ENCODE measurements around the gene GRIK1. TPM values are rescaled to one million over a fixed set of nuclear protein-coding genes. Genes with fewer than 3 reads are reported as not detected.
A peak's percentile ranks its signal among the peaks of the same experiment; 100 is the strongest.

GRIK1 gene
- total RNA-seq, 1 experiment from 2014 or later, result 0.09 TPM

GRCh38 chr21:29870814-29871213 lies 69.0 kb downstream of the GRIK1 start:
- Mint-ChIP-seq H3K4me3 (no peak overlapping the region), H3K27me3 (ENCODE audit: low read depth) (no peaks in the 10 kb centered on the region; the same call in 1 of the 2 replicates), H3K9me3 (peaks cover 12% of the 10 kb centered on the region), H3K27ac (peak overlapping the region; percentile 55), H3K36me3 (peaks cover 5% of the 10 kb centered on the region; the same call in 1 of the 2 replicates), H3K4me1 (peaks cover 25% of the 10 kb centered on the region)
- ATAC-seq, result peak; percentile 89
- ChIA-PET POLR2A (no interaction called here), CTCF (interaction anchor here (0.7 kb wide), 1 partner anchor 22 kb away, joined by 3 read pairs; no protein-coding TSS in a partner anchor)
- TF ChIP-seq USF2 (CRISPR knock-in tag; IDR thresholded peaks at IDR 0.05) (peak; percentile 17; the same call in 1 of the 2 replicates), NR3C1 (CRISPR knock-in tag; conservative IDR thresholded peaks at IDR 0.05; ENCODE audit: low read depth) (no peak), RELA (CRISPR knock-in tag; IDR thresholded peaks at IDR 0.05; ENCODE audit: borderline replicate concordance) (no peak), NR2C2 (CRISPR knock-in tag; IDR thresholded peaks at IDR 0.05) (no peak), USF1 (CRISPR knock-in tag; IDR thresholded peaks at IDR 0.05) (no peak)
- DNase-seq (ENCODE audit: low spot score), result peak; percentile 42

- CTCF ChIA-PET, result no interaction called here
- H3K36me3 Mint-ChIP-seq, result peaks cover 4% of the 10 kb centered on the region; the same call in 1 of the 2 replicates
- TF ChIP-seq ZNF512 (CRISPR knock-in tag; IDR thresholded peaks at IDR 0.05; ENCODE audit: borderline replicate concordance), result no peak
- no peak for TF ChIP-seq ZNF532 (CRISPR knock-in tag; IDR thresholded peaks at IDR 0.05; ENCODE audit: borderline replicate concordance)
- TF ChIP-seq ESRRA (CRISPR knock-in tag; IDR thresholded peaks at IDR 0.05; ENCODE audit: borderline replicate concordance), result no peak
- TF ChIP-seq ZNF423 (CRISPR knock-in tag; IDR thresholded peaks at IDR 0.05), result no peak
- no peak for TF ChIP-seq NR2C2 (CRISPR knock-in tag; IDR thresholded peaks at IDR 0.05)
- no peak for TF ChIP-seq STAT6 (CRISPR knock-in tag; conservative IDR thresholded peaks at IDR 0.05; ENCODE audit: low read depth)
- no peak for TF ChIP-seq MLX (CRISPR knock-in tag; IDR thresholded peaks at IDR 0.05)
- TF ChIP-seq ZNF671 (CRISPR knock-in tag; IDR thresholded peaks at IDR 0.05), result no peak
- TF ChIP-seq PREB (CRISPR knock-in tag; IDR thresholded peaks at IDR 0.05; ENCODE audit: borderline replicate concordance), result no peak
- no peak for TF ChIP-seq ATF6 (CRISPR knock-in tag; IDR thresholded peaks at IDR 0.05)
- TF ChIP-seq ZNF281 (CRISPR knock-in tag; IDR thresholded peaks at IDR 0.05), result no peak
- no peak for TF ChIP-seq SP1 (CRISPR knock-in tag; conservative IDR thresholded peaks at IDR 0.05)
Observed at GRCh38 chr21:29867796-29868195, 72.0 kb downstream of the GRIK1 start.

More at GRCh38 chr21:29867796-29868195, 72.0 kb downstream of the GRIK1 start:
- H3K4me3 Mint-ChIP-seq, result no peak overlapping the region
- no peak for ATAC-seq
- H3K27ac Mint-ChIP-seq, result no peak overlapping the region
- DNase-seq (ENCODE audit: low spot score), result no peak
- H3K9me3 Mint-ChIP-seq, result peaks cover 5% of the 10 kb centered on the region
- H3K4me1 Mint-ChIP-seq, result peaks cover 15% of the 10 kb centered on the region
- POLR2A ChIA-PET, result no interaction called here
- no peaks in the 10 kb centered on the region; the same call in 1 of the 2 replicates for H3K27me3 Mint-ChIP-seq (ENCODE audit: low read depth)
